Measurements from ENCODE around the gene IPP.

DNA sequence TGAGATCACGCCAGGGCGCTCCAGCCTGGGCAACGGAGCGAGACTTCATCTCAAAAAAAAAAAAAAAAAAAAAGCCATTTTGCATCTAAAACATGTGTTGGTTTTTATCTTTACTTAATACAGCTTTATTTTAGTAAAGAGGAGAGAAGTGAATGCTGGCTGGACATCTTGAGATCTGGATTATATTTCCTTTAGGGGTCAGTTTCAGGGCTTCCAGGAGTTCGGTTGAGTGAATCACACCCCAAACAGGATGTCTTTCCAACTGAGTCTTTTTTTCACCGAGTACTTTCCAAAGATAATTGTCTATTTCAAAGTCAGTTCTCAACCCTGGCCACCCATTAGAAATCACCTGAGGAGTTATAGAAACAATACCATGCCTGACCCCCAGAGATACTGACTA lies 16.6 kb upstream of the IPP start:
- TF ChIP-seq, protein P1, sequence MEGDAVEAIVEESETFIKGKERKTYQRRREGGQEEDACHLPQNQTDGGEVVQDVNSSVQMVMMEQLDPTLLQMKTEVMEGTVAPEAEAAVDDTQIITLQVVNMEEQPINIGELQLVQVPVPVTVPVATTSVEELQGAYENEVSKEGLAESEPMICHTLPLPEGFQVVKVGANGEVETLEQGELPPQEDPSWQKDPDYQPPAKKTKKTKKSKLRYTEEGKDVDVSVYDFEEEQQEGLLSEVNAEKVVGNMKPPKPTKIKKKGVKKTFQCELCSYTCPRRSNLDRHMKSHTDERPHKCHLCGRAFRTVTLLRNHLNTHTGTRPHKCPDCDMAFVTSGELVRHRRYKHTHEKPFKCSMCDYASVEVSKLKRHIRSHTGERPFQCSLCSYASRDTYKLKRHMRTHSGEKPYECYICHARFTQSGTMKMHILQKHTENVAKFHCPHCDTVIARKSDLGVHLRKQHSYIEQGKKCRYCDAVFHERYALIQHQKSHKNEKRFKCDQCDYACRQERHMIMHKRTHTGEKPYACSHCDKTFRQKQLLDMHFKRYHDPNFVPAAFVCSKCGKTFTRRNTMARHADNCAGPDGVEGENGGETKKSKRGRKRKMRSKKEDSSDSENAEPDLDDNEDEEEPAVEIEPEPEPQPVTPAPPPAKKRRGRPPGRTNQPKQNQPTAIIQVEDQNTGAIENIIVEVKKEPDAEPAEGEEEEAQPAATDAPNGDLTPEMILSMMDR (IDR thresholded peaks at IDR 0.05), result no peak
- TF ChIP-seq POLR2AphosphoS5 (IDR thresholded peaks at IDR 0.05), result no peak

All from suprapubic skin (tissue), 3 donors.